ENCODE data around the gene NFYC. TPM values are rescaled to one million over a fixed set of nuclear protein-coding genes. Genes with fewer than 3 reads are reported as not detected.

The NFYC gene
- total RNA-seq, 4 donors from 2014 or later = 30.3 to 36.3 (median 33.3) TPM

GRCh38 chr1:40777224-40777970, 85.9 kb downstream of the NFYC start:
- Histone ChIP-seq H3K27me3 (peaks cover 0 to 5% of the 10 kb centered on the region in 2 donors), H3K9me3 (peaks cover 0 to 18% (median 0%) of the 10 kb centered on the region in 4 donors), H3K27ac (no peak overlapping the region), H3K36me3 (peaks cover 0 to 33% (median 0%) of the 10 kb centered on the region in 3 donors), H3K4me1 (peaks cover 0 to 5% (median 4%) of the 10 kb centered on the region in 4 donors), H3K4me3 (no peak overlapping the region)
- TF ChIP-seq CTCF (IDR thresholded peaks at IDR 0.05) (no peak), POLR2A (IDR thresholded peaks at IDR 0.05) (no peak), EP300 (IDR thresholded peaks at IDR 0.05) (no peak)
- no peak for DNase-seq (ENCODE audit: low spot score in 2 of 2)
- WGBS, 2 donors = 99 to 100% methylated on average over 2 of the region's 2 CpGs

- peaks cover 0 to 14% of the 10 kb centered on the region in 2 donors for H3K27me3 ChIP-seq
- TF ChIP-seq CTCF (IDR thresholded peaks at IDR 0.05) = no peak
- no peak for TF ChIP-seq EP300 (IDR thresholded peaks at IDR 0.05)
- TF ChIP-seq POLR2A (IDR thresholded peaks at IDR 0.05) = no peak
- peaks cover 0 to 25% (median 15%) of the 10 kb centered on the region in 4 donors for H3K4me1 ChIP-seq
- H3K4me3 ChIP-seq = no peak overlapping the region
- peaks cover 0 to 18% (median 0%) of the 10 kb centered on the region in 3 donors for H3K36me3 ChIP-seq
- WGBS, 2 donors = 67 to 82% methylated on average over 10 to 11 of the region's 11 CpGs
- H3K9me3 ChIP-seq = peaks cover 0 to 18% (median 0%) of the 10 kb centered on the region in 4 donors
- DNase-seq (ENCODE audit: low spot score in 2 of 2) = no peak
- no peak overlapping the region for H3K27ac ChIP-seq
Measured at GRCh38 chr1:40780678-40781607, 89.4 kb downstream of the NFYC start.

GRCh38 chr1:40781608-40781971, 90.1 kb downstream of the NFYC start:
- WGBS, 2 donors = 86 to 93% methylated on average over 2 of the region's 2 CpGs
- no peak overlapping the region for H3K27ac ChIP-seq
- no peak for DNase-seq (ENCODE audit: low spot score in 2 of 2)
- H3K27me3 ChIP-seq = peaks cover 0 to 14% of the 10 kb centered on the region in 2 donors
- peaks cover 0 to 25% (median 15%) of the 10 kb centered on the region in 4 donors for H3K4me1 ChIP-seq
- no peak overlapping the region for H3K4me3 ChIP-seq
- H3K9me3 ChIP-seq = peaks cover 0 to 12% (median 0%) of the 10 kb centered on the region in 4 donors
- no peak for TF ChIP-seq POLR2A (IDR thresholded peaks at IDR 0.05)
- TF ChIP-seq CTCF (IDR thresholded peaks at IDR 0.05) = no peak
- no peak for TF ChIP-seq EP300 (IDR thresholded peaks at IDR 0.05)
- H3K36me3 ChIP-seq = peaks cover 0 to 12% (median 0%) of the 10 kb centered on the region in 3 donors

- H3K4me1 ChIP-seq = peaks cover 0 to 25% (median 15%) of the 10 kb centered on the region in 4 donors
- H3K9me3 ChIP-seq = peaks cover 0 to 3% (median 0%) of the 10 kb centered on the region in 4 donors
- H3K27ac ChIP-seq = peak overlapping the region in 2 of 4 donors; percentile 33 to 60
- peaks cover 0 to 3% (median 0%) of the 10 kb centered on the region in 3 donors for H3K36me3 ChIP-seq
- TF ChIP-seq CTCF (IDR thresholded peaks at IDR 0.05) (no peak), EP300 (IDR thresholded peaks at IDR 0.05) (no peak), POLR2A (IDR thresholded peaks at IDR 0.05) (no peak)
- H3K4me3 ChIP-seq = peak overlapping the region in 3 of 4 donors; percentile 7 to 62 (median 16)
- peaks cover 0 to 14% of the 10 kb centered on the region in 2 donors for H3K27me3 ChIP-seq
- no peak for DNase-seq (ENCODE audit: low spot score in 2 of 2)
- 3 to 16% methylated on average over 10 to 20 of the region's 20 CpGs for WGBS, 2 donors
Measured at GRCh38 chr1:40782371-40782956, 91.0 kb downstream of the NFYC start.
